Immature natural killer cell (primary cell): ENCODE results near the gene NAA10. TPM values are rescaled to one million over a fixed set of nuclear protein-coding genes. Genes with fewer than 3 reads are reported as not detected.

Experiments used
- DNase-seq, 3 donors: peaks; one replicate each; pipeline ENCODE4 v3.0.0; 2022; ENCODE audit warnings: mixed read lengths in 1 of 3
- H3K27ac Mint-ChIP-seq, 6 donors: one replicate each; pipeline ENCODE4 v1.8.0; 2020; ENCODE audit warnings: mixed read lengths in 6 of 6, mild to moderate bottlenecking in 5 of 6, inconsistent platforms in 4 of 6, moderate library complexity in 3 of 6
- H3K27me3 Mint-ChIP-seq, 3 donors: one replicate each; pipeline ENCODE4 v1.8.0; 2020 to 2021; ENCODE audit warnings: low read depth in 3 of 3, mild to moderate bottlenecking in 3 of 3, mixed read lengths in 3 of 3, moderate library complexity in 3 of 3, inconsistent platforms in 1 of 3
- H3K36me3 Mint-ChIP-seq, 3 donors: one replicate each; pipeline ENCODE4 v1.8.0; 2020; ENCODE audit warnings: mixed read lengths in 3 of 3, inconsistent platforms in 2 of 3, mild to moderate bottlenecking in 2 of 3
- H3K4me1 Mint-ChIP-seq, 2 donors: one replicate each; pipeline ENCODE4 v1.8.0; 2020; ENCODE audit warnings: inconsistent platforms in 2 of 2, mild to moderate bottlenecking in 2 of 2, mixed read lengths in 2 of 2, moderate library complexity in 1 of 2
- H3K4me3 Mint-ChIP-seq, 5 donors: one replicate each; pipeline ENCODE4 v1.8.0; 2020; ENCODE audit warnings: mild to moderate bottlenecking in 5 of 5, mixed read lengths in 5 of 5, inconsistent platforms in 3 of 5, moderate library complexity in 3 of 5
- H3K9me3 Mint-ChIP-seq, 6 donors: one replicate each; pipeline ENCODE4 v1.8.0; 2020; ENCODE audit warnings: mild to moderate bottlenecking in 6 of 6, mixed read lengths in 6 of 6, inconsistent platforms in 4 of 6, moderate library complexity in 3 of 6
- polyA plus RNA-seq, 3 donors: library from polyadenylated mRNA; unstranded; fragments of 300-500 nt; fragmentation: Illumina TruSeq; gene quantifications; one replicate each; pipeline ENCODE4 v1.2.3, GENCODE V29; 2021

Gene NAA10
- polyA plus RNA-seq, 3 donors from 2014 or later, result 70.6 to 126 (median 104) TPM

DNA sequence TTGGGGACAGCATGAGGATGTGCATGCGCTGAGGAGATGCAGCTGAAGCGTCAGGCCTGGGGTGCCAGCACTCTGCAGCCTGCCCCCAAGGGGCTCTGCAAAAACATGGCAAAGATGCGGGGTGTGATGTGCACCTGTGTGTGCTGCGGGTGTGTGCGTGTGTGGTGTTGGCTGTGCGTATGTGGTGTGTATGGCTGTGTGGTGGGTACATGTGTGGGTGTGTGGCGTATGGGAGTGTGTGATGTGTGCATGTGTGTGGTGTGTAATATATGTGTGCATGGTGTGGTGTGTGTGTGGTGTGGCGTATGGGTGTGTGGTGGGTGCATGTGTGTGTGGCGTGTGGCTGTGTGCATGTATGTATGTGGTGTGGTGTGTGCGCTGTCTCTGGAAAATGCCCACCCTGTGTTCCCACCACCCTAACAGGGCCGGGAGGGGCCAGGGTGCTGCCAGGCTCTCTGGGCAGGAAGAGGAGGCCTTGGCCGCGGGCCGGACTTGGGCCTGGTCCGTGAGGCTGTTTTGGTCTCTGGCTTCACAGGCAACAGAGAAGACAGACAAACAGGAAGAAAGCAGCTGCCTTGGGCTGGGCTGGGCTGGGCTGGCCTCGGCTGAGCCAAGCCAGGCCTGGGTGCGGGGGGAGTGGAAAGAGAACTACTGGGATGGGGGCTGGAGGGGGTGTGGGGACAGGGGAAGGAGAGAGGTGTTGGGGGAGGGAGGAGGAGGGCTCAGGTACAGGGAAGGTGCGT, 31.4 kb downstream of the NAA10 start:
- peaks cover 3 to 16% (median 14%) of the 10 kb centered on the region in 3 donors for H3K27me3 Mint-ChIP-seq
- peak overlapping the region; percentile 12 to 77 (median 60) for H3K4me3 Mint-ChIP-seq
- DNase-seq, result peak in 1 of 3 donors; percentile 28
- H3K36me3 Mint-ChIP-seq, result no peaks in the 10 kb centered on the region
- H3K27ac Mint-ChIP-seq, result peak overlapping the region in 5 of 6 donors; percentile 79 to 90 (median 86)
- no peaks in the 10 kb centered on the region for H3K9me3 Mint-ChIP-seq
- peaks cover 50 to 53% of the 10 kb centered on the region in 2 donors for H3K4me1 Mint-ChIP-seq

DNA sequence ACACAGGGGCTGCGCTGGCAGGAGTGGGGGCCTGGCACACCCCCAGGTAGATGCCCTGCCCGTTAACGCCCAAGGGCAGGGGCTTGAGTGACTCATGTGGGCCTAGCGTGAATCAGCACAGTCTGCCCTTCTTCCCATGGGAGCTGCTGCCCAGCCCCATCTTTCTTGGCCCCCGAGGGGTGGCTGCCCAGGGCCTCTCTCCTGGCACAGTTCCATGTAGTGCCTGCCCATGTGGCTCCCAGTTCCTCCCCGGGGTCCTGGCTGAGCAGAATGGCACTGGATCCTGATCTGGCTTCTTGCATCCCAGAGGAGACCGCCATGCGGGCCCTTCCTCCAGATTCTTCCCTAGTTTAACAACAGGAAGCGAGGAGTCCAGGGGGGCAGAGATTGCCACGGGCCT, 32.5 kb downstream of the NAA10 start:
- Mint-ChIP-seq H3K4me1 (peaks cover 48 to 53% of the 10 kb centered on the region in 2 donors), H3K4me3 (no peak overlapping the region), H3K27me3 (peaks cover 3 to 16% (median 14%) of the 10 kb centered on the region in 3 donors), H3K36me3 (no peaks in the 10 kb centered on the region), H3K27ac (peak overlapping the region in 1 of 6 donors; percentile 40), H3K9me3 (no peaks in the 10 kb centered on the region)
- DNase-seq, result no peak

DNA sequence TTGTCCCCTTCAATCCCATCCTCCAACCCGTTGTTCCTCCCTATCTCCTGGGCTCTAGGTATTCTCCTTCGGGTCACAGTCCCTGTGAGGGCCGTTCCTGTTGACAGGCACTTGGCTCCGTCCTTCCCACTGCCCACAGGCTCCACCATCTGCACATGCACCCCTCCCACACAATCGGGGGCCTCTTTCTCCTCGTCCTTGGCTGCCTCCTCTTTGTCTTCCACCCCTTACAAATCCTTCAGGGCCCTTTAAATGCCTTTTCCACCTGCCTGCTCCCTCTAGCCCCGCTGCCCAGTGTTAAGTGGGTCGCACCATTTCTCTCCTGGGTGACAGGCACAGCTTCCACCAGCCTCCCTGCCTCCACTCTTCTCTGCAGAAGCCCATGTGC, 33.1 kb downstream of the NAA10 start:
- H3K9me3 Mint-ChIP-seq, result no peaks in the 10 kb centered on the region
- H3K36me3 Mint-ChIP-seq, result no peaks in the 10 kb centered on the region
- no peak for DNase-seq
- H3K4me3 Mint-ChIP-seq, result peak overlapping the region in 3 of 5 donors; percentile 29 to 76 (median 37)
- peaks cover 43 to 49% of the 10 kb centered on the region in 2 donors for H3K4me1 Mint-ChIP-seq
- peak overlapping the region in 4 of 6 donors; percentile 7 to 62 (median 56) for H3K27ac Mint-ChIP-seq
- peaks cover 3 to 16% (median 14%) of the 10 kb centered on the region in 3 donors for H3K27me3 Mint-ChIP-seq

DNA sequence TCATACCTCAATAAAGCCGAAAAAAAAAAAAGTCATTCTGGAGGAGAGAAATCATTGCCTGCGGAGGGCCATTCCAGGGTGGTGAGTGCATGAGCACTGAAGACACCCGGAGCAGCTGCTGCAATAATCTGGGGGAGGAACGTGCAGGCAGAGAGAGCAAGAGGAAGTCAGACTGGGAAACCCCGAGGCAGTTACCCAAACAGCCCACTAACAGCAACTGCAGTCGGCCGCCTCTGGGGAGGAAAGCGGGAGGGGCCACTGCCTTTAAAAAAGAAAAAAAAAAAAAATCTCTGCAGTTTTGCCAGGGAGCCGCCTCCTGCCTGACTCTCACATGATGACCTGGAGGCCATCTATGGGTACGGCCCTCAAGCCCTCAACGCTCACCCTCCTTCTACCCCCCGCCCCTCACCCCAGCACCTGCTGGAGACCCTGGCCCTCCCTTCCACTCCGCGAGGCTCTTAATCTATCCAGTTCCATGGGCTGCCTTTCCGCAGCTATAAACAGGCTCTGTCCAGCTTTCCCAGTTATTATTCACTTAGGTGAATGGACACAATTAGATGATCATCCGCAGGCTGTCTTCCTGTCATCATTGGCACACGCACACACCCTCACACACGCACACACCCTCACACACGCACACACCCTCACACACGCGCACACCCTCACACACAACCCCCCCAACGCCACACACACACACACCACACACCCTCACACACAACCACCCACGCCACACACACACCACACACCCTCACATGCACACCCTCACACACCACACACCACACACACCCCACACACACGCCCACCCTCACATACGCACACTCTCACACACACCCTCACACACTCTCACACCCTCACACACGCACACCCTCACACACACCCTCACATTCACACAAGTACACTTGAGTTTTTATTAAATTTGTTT, 33.7 kb downstream of the NAA10 start:
- no peaks in the 10 kb centered on the region for H3K9me3 Mint-ChIP-seq
- H3K4me1 Mint-ChIP-seq, result peaks cover 36 to 43% of the 10 kb centered on the region in 2 donors
- peaks cover 4 to 11% (median 11%) of the 10 kb centered on the region in 3 donors for H3K27me3 Mint-ChIP-seq
- peak overlapping the region; percentile 29 to 76 (median 48) for H3K4me3 Mint-ChIP-seq
- H3K36me3 Mint-ChIP-seq, result no peaks in the 10 kb centered on the region
- H3K27ac Mint-ChIP-seq, result peak overlapping the region in 4 of 6 donors; percentile 7 to 81 (median 68)
- DNase-seq, result peak; percentile 58 to 60 (median 60)

DNA sequence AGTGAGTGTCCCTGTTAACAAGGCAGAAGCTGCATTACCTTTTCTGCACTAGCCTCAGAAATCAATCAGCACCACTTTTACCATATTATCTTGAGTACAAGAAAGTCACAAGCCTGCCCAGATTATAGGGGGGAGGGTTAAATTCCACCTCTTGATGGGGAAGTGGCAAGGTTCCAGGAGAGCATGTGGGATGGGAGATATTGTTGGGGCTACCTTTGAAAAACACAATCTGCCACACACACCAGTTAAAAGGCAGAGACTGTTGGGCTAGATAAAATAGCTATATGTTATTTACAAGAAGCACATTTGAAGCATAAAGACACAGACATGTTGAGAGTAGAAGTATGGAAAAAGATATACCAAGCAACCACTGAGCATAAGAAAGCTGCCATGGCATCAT, 36.9 kb downstream of the NAA10 start:
- Mint-ChIP-seq H3K4me3 (no peak overlapping the region), H3K36me3 (no peaks in the 10 kb centered on the region), H3K4me1 (peaks cover 15 to 19% of the 10 kb centered on the region in 2 donors), H3K27me3 (peaks cover 1 to 16% (median 4%) of the 10 kb centered on the region in 3 donors), H3K9me3 (no peaks in the 10 kb centered on the region), H3K27ac (no peak overlapping the region)
- DNase-seq, result no peak

DNA sequence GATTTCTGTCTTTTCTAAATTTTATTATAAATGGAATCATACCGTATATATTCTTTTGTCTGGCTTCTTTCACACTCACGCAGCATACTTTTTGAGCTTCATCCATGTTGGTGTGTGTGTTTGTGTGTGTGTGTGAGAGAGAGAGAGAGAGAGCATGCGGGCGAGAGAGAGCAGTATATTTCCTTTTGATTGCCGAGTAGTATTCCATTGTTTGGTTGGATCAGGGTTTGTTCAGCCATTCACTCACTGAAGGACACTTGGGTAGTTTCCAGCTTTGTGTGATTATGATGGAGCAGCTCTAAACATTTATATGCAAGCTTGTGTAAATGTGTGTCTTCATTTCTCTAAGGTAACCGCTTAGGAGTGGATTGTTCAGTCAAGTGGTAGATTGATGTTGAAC, 45.7 kb downstream of the NAA10 start:
- Mint-ChIP-seq H3K27me3 (peaks cover 9 to 31% (median 12%) of the 10 kb centered on the region in 3 donors), H3K9me3 (no peaks in the 10 kb centered on the region), H3K4me3 (no peak overlapping the region), H3K4me1 (peaks cover 0 to 4% of the 10 kb centered on the region in 2 donors), H3K36me3 (peaks cover 0 to 4% (median 0%) of the 10 kb centered on the region in 3 donors), H3K27ac (no peak overlapping the region)
- no peak for DNase-seq

DNA sequence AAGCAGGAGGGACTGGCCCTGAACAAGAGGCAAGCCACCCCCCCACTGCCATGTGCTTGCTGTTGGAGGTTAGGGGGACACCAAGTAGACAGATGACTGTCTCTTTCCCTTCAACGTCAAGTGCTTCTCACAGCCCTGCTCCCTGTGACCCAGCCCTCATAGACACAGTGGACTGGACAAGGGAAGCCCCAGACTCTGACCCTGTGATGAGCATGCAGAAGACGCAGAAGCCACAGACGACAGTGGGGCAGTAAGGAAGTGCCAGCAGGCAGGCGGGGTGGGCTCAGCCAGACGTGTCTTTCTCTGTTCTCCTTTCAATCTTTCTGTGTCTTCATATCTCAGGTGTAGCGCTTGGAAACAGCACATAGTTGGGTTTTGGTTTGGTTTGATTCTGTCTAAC, 46.5 kb downstream of the NAA10 start:
- Mint-ChIP-seq H3K36me3 (peaks cover 0 to 4% (median 0%) of the 10 kb centered on the region in 3 donors), H3K4me3 (no peak overlapping the region), H3K27me3 (peaks cover 9 to 23% (median 13%) of the 10 kb centered on the region in 3 donors), H3K9me3 (no peaks in the 10 kb centered on the region), H3K4me1 (peaks cover 0 to 4% of the 10 kb centered on the region in 2 donors), H3K27ac (no peak overlapping the region)
- no peak for DNase-seq

DNA sequence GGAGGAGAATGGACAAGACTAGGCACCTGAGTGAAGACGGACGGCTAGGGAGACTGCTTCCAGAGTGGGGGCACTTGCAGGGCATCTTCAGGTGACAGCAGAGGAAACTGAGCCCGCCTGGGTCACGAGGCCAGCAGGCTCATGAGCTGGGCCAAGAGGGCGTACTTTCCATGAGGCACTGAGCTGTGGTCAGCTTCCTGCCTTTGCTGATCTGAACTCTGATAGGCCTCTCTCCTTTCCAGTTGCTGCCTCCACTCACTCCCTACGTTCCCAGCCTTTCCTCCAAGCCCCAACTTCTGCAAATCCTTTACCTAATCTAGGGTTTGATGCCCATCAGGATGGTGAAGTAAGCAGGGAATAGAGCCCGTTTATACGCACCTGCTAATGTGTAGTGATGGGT, 47.5 kb downstream of the NAA10 start:
- Mint-ChIP-seq H3K27me3 (peaks cover 9 to 19% (median 13%) of the 10 kb centered on the region in 3 donors), H3K27ac (no peak overlapping the region), H3K9me3 (no peaks in the 10 kb centered on the region), H3K4me3 (peak overlapping the region in 3 of 5 donors; percentile 18 to 44 (median 21)), H3K36me3 (peaks cover 0 to 4% (median 0%) of the 10 kb centered on the region in 3 donors), H3K4me1 (peaks cover 0 to 4% of the 10 kb centered on the region in 2 donors)
- DNase-seq, result no peak

DNA sequence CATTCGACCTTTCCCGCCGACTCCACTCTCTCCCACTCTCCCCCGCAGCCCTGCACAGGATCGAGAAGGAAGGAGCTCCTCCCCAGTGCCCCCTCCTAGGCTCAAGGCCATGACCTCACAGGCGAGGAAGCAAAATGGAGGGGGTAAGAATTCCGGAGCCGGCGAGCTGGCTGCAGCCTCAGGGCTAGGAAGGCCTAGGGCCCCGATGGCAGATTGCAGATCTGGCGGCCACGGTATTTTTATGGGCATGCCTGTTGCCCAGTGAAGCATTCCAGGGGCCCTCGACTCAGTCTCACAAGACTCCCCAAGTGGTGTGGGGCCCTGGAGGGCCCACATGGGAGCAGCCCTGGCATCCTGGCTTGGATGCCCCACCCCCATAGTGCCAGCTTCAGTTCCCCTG, 47.9 kb downstream of the NAA10 start:
- H3K4me3 Mint-ChIP-seq, result peak overlapping the region in 1 of 5 donors; percentile 29
- peaks cover 9 to 15% (median 13%) of the 10 kb centered on the region in 3 donors for H3K27me3 Mint-ChIP-seq
- no peak overlapping the region for H3K27ac Mint-ChIP-seq
- H3K9me3 Mint-ChIP-seq, result no peaks in the 10 kb centered on the region
- H3K36me3 Mint-ChIP-seq, result peaks cover 0 to 4% (median 0%) of the 10 kb centered on the region in 3 donors
- DNase-seq, result no peak
- H3K4me1 Mint-ChIP-seq, result peaks cover 0 to 4% of the 10 kb centered on the region in 2 donors

DNA sequence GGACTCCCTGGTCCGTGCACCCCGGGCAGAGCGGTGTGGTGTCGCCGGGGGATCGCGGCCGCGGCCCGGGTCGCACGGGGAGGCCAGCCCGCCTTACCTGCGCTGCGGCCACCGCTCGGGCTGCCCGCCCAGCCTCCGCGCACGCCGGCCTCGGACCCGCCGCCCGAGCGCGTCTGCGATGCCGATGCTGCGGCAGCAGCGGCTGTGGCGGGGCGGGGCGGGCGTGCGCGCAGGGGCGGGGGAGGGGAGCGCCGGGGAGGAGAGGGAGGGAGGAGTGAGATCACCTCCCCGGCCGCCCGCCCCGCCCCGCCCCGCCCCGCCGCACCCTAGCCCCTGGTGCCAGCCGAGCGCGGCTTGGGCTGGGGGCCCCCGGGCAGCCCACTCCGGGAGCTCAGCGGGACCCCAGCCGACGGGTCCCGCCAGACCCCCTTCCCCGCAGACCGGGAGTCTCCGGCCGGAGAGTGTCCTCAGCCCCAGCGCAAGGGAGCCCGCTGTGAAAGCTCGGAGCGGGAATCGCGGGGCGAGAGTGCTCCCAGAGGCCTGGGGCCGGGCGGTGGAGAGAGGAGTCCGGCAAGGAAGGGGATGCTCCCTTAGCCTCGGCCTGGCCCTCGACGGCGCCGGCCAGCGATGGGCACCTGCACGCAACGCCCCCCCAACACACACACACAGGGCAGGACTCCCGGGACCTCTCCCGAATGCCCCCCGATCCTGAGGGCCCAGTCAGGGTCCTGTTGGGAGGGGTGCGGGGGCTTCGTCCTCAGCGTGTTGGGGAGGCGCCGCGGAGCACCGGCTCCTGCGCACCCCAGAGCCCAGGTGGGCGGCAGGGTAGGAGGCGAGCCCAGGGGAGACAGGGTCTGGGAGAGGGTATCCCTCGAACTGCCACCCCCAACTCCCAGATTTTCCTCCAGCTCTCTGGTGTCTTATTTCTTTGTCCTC, 48.6 kb downstream of the NAA10 start, which contains the start of gene L1CAM:
Gene L1CAM, minus strand, starts transcription at position 206 of the 936 bp plus-strand sequence. CDS start 10,337 bp downstream, outside the sequence.
- Mint-ChIP-seq H3K9me3 (no peaks in the 10 kb centered on the region), H3K27me3 (peaks cover 9 to 14% (median 12%) of the 10 kb centered on the region in 3 donors), H3K27ac (no peak within 1 kb of the TSS), H3K4me1 (peaks cover 0 to 4% of the 10 kb centered on the region in 2 donors), H3K4me3 (peak within 1 kb of the TSS in 3 of 5 donors; percentile 23 to 29 (median 29)), H3K36me3 (peaks cover 0 to 4% (median 0%) of the 10 kb centered on the region in 3 donors)
- no peak for DNase-seq

DNA sequence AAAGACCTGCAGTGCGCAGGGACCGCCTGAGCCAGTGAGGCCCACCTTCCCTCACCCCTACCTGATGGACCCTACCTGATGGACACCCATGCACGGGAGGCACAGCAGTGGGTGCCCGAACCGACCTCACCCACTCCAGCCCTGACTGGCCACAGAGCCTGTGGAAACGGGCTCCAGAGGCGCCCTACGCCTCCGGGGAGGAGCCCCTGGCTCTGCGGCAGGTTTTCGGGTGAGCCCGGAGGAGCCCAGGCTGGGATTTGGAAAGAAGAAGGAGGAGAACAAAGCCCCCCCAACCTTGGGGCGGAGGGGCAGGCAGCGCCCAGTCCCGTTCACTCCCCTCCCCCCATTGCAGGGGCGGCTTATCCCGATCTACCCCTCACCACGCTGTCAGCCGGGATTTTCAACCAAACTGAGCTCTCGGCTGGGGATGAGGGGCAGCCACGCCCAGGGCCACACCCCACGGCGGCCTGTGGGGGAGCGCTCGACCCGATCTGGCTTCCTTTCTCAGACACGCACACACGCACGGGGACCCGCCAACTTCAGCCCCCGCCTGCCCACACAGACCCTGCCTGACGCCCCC, 49.5 kb downstream of the NAA10 start:
- H3K36me3 Mint-ChIP-seq, result peaks cover 0 to 4% (median 0%) of the 10 kb centered on the region in 3 donors
- DNase-seq, result no peak
- H3K4me1 Mint-ChIP-seq, result peaks cover 0 to 4% of the 10 kb centered on the region in 2 donors
- no peak overlapping the region for H3K27ac Mint-ChIP-seq
- no peaks in the 10 kb centered on the region for H3K9me3 Mint-ChIP-seq
- peak overlapping the region in 3 of 5 donors; percentile 21 to 29 (median 23) for H3K4me3 Mint-ChIP-seq
- peaks cover 9 to 15% (median 15%) of the 10 kb centered on the region in 3 donors for H3K27me3 Mint-ChIP-seq

DNA sequence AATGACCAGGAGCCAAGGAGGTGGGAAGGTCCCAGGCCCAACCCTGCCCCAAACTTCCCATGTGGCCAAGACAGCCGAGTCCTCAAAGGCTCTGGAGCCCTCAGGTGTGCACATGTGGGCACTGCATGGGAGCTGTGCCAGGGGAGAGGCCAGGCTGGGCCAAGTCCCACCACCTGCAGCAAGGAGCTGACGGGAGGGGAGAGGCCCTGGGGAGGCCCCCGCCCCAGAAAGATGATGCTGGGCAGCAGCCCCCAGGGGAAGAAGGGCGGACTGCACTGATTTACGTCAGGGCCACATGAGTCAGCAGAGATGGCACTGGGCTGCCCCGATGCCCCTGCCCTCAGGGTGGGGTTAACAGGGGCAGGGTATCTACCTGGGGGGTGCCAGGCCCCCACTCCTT, 50.2 kb downstream of the NAA10 start:
- H3K4me1 Mint-ChIP-seq, result peaks cover 0 to 4% of the 10 kb centered on the region in 2 donors
- no peak for DNase-seq
- H3K27ac Mint-ChIP-seq, result no peak overlapping the region
- peaks cover 9 to 17% (median 15%) of the 10 kb centered on the region in 3 donors for H3K27me3 Mint-ChIP-seq
- H3K4me3 Mint-ChIP-seq, result peak overlapping the region in 2 of 5 donors; percentile 38 to 41
- peaks cover 0 to 4% (median 0%) of the 10 kb centered on the region in 3 donors for H3K36me3 Mint-ChIP-seq
- no peaks in the 10 kb centered on the region for H3K9me3 Mint-ChIP-seq
